Skin of body (tissue), 2 donors: ENCODE data around the gene VIM. TPM values are rescaled to one million over a fixed set of nuclear protein-coding genes. Genes with fewer than 3 reads are reported as not detected.
A peak's percentile ranks its signal among the peaks of the same experiment; 100 is the strongest.
"Not testable (repeated sequence)": the region's sequence is repeated elsewhere in the genome, so short reads cannot be mapped to it uniquely, and the experiment has no call there.

Experiments
- DNase-seq: peaks from one replicate; lab custom pipeline; 2025; lab: John Stamatoyannopoulos, UW
- total RNA-seq: library from RNA; depleted of rRNA; stranded (reverse); fragments of >200 nt; gene quantifications from one replicate; pipeline ENCODE4 v1.2.3, GENCODE V29; 2014

The VIM gene
- total RNA-seq, 1 donor from 2014 or later: 1,704 TPM

DNA sequence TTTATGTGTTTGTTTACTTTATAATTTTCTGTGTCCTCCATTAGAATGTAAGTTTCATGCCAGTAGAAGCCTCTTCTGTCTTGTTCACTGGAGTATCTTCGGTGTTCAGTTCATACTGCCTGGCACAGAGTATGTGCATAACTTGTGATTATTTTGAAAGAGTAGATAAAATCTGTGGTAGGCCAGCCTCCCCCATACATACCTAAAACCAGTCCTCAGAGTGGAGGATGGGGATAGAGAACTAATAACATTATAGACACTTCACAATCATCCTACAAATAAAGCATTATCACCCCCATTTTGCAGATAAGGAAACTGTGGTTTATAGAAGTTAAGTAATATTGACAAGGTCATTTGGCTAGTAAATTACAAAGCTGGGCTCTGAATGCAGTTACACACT lies 28.0 kb downstream of the VIM start:
- DNase-seq: no peak

- DNase-seq: no peak
These were observed 28.6 kb downstream of the VIM start for GRCh38 chr10:17256627-17257026.

DNA sequence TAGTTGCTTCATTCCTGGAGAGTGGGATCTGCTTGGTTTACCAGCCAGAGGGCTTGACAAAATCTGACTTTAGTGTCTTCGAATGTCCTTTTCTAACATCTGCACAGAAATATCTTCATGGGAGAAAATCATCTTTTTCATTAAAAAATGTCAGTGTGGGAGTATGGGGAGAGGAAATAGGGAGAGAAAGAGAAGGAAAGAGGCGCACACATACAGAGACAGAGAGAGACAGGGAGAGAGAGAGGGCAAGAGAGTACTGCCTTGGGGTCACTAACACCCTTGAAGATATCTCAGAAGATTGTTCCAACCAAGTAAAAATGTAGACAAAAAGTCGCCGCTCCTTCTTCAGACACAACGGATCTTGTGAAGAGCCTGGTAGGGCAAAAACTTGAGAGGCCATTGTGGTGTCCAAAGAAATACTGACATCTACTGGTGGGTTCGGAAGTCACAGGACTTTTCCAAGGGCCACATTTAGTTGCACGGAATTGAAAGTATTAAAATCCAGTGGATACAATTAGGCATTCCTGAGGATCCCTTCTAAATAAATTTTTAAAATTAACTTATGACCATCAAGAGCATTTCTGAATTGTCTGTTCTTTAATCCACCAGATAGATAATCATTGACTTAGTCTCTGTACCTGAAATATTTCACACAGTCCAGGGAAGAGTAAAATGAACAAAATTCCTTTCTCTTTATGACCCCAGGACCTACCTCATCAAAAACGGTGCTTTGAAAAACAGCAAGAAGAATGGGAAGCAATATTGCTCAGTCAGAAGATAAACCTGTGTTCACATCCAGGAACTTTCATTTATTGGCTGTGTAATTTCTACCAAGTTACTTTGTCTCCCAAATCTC lies 29.7 kb downstream of the VIM start:
- peak; percentile 83 for DNase-seq

- no peak for DNase-seq
These were observed 34.5 kb downstream of the VIM start for GRCh38 chr10:17262502-17262901.

GRCh38 chr10:17263580-17263979 lies 35.5 kb downstream of the VIM start:
- DNase-seq: no peak

- DNase-seq: no peak
These were observed 37.4 kb downstream of the VIM start for GRCh38 chr10:17265468-17265867.

DNA sequence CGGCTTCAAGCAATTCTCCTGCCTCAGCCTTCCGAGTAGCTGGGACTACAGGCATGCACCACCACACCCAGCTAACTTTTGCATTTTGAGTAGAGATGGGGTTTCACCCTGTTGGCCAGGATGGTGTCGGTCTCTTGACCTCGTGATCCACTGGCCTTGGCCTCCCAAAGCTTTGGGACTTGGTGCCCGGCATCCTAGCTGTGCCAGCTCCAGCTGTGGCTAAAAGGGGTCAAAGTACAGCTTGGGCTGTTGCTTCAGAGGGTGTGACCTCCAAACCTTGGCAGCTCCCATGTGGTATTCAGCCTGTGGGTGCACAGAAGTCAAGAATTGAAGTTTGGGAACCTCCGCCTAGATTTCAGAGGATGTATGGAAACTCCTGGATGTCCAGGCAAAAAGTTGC lies 38.5 kb downstream of the VIM start:
- DNase-seq: not testable (repeated sequence)

DNA sequence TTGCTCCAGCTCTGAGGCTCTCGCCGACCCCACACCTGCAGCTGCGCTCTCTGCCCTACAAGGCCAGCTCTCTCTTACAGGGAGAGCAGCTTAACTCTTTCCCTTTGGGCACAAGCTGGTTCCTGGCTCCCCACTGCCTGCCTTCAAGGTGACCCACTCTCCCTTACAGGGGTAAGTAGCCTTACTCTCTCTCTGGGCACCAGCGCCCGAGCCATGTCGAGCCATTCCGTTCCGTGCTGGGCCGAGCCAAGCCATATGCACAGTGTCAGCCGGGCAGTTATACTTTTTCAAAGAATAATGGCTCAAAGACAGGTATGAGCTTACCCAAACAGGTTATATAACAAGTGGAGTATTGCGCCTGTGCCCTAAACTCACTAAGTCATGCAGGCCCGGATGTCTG lies 44.6 kb downstream of the VIM start:
- DNase-seq: no peak

DNA sequence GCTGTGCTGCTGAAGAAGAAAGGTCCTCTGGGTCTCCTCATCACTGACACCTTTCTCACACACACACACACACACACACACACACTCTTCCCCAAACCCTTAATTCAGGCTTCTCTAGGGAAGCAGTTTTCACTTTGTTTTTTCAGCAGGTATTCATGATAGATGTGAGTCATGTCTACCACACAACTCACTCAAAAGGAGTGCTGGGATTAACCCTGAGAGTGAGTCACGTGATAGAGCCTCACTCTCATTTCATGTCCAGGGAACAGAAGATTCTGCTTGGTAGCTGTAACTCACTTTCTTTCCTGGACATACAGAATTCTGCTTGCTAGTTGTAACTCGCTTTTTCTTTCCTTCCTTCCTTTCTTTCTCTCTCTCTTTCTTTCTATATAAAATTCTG lies 45.4 kb downstream of the VIM start:
- no peak for DNase-seq

- no peak for DNase-seq
These were observed 48.8 kb downstream of the VIM start for GRCh38 chr10:17276756-17277424.

DNA sequence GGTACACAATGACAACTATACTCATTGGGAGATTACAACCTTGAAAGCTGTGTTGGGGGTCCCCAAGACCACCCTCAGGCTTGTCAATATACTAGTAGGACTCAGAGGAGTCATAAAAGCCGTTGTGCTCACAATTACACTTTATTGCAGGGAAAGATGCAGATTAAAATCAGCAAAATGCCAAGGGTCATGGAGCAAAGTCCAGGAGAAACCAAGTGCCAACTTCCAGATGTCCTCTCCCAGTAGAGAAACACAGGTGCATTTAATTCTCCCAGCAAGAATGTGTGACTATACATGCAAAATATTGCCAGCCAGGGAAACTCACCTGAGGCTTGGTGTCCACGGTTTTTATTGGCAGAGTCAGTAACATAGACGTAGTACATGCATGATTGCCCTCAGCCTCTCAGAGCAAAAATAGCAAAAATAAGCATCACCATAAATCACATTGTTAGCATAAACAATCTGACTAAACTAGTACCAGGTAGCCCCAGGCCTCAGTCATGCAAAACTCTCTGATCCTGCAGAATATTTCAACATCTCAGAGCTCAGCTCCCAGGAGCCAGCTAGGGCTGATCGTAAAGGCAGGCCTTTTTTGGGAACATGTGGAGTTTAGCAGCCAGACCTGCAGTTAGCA lies 50.7 kb downstream of the VIM start:
- DNase-seq: no peak

GRCh38 chr10:17282311-17282710 lies 54.3 kb downstream of the VIM start:
- no peak for DNase-seq

DNA sequence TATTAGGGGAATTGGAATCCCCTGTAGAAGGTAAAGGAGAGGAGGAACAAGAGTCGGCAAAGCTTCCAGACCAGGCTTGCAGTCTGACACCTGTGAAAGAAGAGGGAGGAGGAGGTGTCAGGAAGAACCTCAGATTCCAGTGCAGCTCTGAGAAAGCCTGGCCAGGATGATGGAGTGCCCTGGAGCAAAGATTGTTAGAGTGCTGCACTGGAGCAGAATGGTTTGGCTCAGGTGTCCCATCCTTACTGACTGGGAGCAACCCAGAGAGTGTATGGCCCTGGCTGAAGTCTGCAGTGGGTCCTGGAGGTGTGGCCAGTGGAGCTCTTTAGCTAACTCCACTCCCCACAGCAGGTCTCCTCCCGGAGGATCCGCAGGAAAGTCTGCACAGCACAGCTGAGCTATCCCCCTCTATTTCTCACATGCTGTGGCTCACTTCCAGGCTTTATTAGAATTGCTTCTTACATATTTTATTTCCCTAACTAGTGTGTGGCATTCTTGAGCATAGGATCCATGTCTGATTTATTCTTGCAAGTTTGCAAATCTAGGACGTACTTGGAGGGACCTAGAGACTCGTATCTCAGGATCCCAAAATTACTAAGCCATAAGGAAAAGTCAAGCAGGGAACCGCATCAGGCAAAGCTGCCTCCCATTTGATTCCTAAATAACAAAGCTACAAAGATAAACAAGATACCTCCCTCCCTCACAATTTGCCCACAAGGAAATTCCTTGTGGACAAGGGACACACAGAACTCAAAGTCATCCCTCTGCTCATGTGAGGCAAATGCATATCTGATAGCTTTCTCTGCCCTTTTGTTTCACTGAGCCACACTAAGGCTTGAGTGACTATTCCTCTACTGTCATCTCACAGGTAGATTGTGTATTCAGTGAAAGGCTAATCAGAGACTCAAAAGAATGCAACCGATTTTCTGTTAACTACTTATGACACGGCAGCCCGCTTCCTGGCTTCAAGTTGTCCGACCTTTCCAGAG lies 58.8 kb downstream of the VIM start:
- no peak for DNase-seq

Other genes with a start within 250 kb of the VIM start
- gene CUBN, start 98.4 kb upstream of the VIM start, total RNA-seq: 18.1 TPM
- 17.7 TPM for gene TRDMT1, start 26.6 kb upstream of the VIM start, total RNA-seq
- 0.79 TPM for gene ST8SIA6, start 226.4 kb downstream of the VIM start, total RNA-seq